ENCODE measurements around the gene TGFBR3.

The TGFBR3 gene

DNA sequence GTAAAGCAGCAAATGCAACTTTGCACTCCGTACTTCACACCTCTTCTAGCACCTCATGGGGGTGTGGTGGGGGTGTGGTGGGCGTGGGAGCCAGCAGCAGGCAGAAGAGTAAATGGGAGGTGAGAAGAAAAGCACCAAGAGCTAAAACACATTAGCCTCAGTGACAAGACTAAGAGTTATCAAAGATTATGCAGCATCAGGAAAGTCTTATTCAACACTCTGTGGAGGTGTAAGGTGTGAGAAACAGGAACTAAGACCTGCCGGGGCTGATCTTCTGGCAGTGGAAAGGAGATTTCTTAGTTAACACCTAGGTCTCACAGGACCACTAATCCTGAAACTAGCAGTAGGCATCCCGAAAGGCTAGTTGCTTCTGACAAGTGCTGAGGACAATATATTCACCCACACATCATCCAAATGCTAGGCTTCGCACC is 9.9 kb downstream of the TGFBR3 start:
- no peak overlapping the region for H3K4me3 ChIP-seq (ENCODE audit: low read depth, low read length)
- TF ChIP-seq, protein P1, sequence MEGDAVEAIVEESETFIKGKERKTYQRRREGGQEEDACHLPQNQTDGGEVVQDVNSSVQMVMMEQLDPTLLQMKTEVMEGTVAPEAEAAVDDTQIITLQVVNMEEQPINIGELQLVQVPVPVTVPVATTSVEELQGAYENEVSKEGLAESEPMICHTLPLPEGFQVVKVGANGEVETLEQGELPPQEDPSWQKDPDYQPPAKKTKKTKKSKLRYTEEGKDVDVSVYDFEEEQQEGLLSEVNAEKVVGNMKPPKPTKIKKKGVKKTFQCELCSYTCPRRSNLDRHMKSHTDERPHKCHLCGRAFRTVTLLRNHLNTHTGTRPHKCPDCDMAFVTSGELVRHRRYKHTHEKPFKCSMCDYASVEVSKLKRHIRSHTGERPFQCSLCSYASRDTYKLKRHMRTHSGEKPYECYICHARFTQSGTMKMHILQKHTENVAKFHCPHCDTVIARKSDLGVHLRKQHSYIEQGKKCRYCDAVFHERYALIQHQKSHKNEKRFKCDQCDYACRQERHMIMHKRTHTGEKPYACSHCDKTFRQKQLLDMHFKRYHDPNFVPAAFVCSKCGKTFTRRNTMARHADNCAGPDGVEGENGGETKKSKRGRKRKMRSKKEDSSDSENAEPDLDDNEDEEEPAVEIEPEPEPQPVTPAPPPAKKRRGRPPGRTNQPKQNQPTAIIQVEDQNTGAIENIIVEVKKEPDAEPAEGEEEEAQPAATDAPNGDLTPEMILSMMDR (IDR thresholded peaks at IDR 0.05; ENCODE audit: insufficient read depth, low read depth, low read length, missing control alignments), result no peak
- peak; percentile 88 for DNase-seq (ENCODE audit: low read depth)

DNA sequence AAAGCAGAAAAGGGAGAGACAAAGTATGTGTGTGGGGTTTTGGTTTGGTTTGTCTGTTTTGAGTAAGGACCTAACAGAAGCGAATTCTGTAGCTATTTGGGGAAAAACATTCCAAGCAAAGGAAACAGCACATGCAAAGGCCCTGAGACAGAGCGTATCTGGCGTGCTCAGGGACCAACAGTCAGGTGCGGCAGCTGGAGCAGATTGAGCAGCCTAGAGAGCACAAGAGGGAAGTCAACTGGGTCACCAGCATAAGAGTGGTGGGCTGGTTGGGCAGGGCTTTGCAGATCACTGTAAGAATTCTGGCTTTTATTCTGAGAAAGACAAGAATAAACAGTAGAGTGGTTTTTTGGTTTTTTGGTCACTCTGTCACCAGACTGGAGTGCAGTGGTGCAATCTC is 11.8 kb downstream of the TGFBR3 start:
- no peak overlapping the region for H3K4me3 ChIP-seq (ENCODE audit: low read depth, low read length)
- TF ChIP-seq, protein P1 (IDR thresholded peaks at IDR 0.05; ENCODE audit: insufficient read depth, low read depth, low read length, missing control alignments), result no peak

DNA sequence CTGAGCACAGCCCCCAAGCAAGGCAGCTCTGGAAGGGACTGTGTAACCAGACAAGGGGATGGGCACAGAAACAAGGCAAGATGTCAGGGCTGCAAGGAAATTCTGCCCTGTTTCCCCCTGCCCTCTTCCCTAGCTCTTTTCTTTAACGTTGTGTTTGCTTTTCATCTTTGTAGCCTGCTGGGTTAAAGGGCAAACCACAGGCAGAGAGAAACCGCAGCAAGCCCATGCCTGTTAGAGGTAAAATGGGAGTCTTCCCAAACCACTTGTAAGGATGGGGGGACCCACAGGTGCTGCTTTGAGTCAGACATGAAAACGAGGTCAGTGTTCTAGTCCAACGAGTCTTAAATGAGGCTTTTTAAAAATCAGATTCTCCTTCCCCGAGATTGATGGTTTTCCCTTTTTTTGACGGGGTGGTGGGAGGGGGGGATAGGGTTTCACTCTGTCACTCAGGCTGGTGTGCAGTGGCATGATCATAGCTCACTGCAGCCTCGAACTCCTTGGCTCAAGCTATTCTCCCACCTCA is 13.3 kb downstream of the TGFBR3 start:
- TF ChIP-seq, protein P1 (IDR thresholded peaks at IDR 0.05; ENCODE audit: insufficient read depth, low read depth, low read length, missing control alignments), result no peak
- no peak overlapping the region for H3K4me3 ChIP-seq (ENCODE audit: low read depth, low read length)
- DNase-seq (ENCODE audit: low read depth), result peak; percentile 68

More for the DNA sequence above, 11.8 kb downstream of the TGFBR3 start:
- DNase-seq (ENCODE audit: low read depth), result no peak

DNA sequence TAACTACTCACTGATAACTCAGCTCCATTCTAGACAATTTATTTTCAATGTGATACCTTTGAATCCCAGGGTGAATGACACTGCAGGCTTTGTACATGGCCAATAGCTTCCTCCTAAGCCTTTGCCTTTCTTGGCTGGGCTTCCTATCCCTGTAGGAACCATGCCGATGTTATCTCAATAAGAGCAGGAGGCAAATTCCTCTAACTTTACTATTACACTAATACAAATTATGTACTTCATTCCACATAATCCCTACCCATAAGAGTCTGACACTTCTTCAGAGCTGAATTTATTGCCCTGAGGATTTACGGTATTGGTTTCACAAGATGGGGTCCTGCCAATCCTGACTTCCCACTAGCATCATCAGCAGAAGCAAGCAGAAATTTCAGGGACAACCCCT is 14.0 kb downstream of the TGFBR3 start:
- no peak for DNase-seq (ENCODE audit: low read depth)
- H3K4me3 ChIP-seq (ENCODE audit: low read depth, low read length), result no peak overlapping the region
- TF ChIP-seq, protein P1 (IDR thresholded peaks at IDR 0.05; ENCODE audit: insufficient read depth, low read depth, low read length, missing control alignments), result no peak

DNA sequence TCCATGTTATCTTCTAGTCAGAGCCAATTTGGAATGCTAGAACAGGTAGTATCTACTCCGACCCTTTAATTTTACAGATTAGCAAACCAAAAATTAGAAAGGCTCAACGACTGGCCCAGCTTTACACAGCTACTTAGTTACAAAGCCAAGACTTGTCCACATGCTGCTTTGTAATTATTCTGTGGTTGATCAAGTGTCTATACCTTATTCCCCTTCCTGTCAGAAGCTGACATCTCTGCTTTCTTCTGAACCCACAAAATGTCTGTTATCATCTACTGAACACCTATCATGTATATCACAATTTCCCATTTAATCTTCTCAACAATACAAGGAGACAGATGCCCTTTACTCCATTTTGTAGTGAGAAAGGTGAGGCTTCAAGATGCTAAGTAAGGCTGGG is 15.6 kb downstream of the TGFBR3 start:
- TF ChIP-seq, protein P1 (IDR thresholded peaks at IDR 0.05; ENCODE audit: insufficient read depth, low read depth, low read length, missing control alignments), result no peak
- DNase-seq (ENCODE audit: low read depth), result no peak

DNA sequence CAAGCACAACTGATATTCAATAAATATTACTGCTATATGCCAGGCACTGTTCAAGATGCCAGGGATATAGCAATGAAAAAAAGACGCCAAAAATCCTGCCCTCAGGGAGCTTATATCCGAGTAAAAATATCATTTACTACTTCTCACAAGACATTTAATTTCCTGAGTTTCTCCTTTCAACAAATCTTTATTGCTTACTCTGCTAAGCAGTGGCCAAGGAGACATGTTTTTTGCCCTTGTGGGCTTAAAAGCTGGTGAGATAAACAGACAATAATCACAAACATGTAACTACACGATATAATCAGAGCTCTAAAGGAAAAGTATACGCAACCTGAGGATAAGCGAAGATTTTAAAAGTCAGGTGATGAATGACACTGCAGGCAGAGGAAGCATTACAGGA is 19.5 kb downstream of the TGFBR3 start:
- TF ChIP-seq, protein P1 (IDR thresholded peaks at IDR 0.05; ENCODE audit: insufficient read depth, low read depth, low read length, missing control alignments), result no peak
- no peak for DNase-seq (ENCODE audit: low read depth)
- H3K4me3 ChIP-seq (ENCODE audit: low read depth, low read length), result no peak overlapping the region

More for the DNA sequence above, 15.6 kb downstream of the TGFBR3 start:
- H3K4me3 ChIP-seq (ENCODE audit: low read depth, low read length), result no peak overlapping the region
